GM12878 (cell line): ENCODE results near the gene TRIM69. TPM values are rescaled to one million over a fixed set of nuclear protein-coding genes. Genes with fewer than 3 reads are reported as not detected.

Experiments used
- ATAC-seq: fragments of 200-7000 bp; cut with Tn5 transposase; 3 replicates; pipeline ENCODE4 v1.9.1; 2020; ENCODE audit warnings: mild to moderate bottlenecking, moderate library complexity
- BruUV-seq: library from RNA; stranded (reverse); fragments of 400-500 nt; replicated peaks from 2 replicates; lab custom pipeline; 2021; lab: Mats Ljungman, UMichigan
- CTCF ChIA-PET: fragments of 300-600 bp; sonication (Branson Sonifier 250); formaldehyde crosslinking; extraction: SDS; loops from one replicate; lab custom pipeline; 2021; ENCODE audit warnings: inconsistent platforms; lab: Yijun Ruan, JAX
- POLR2A ChIA-PET: fragments of 350-600 bp; formaldehyde crosslinking; extraction: SDS; loops from one replicate; lab custom pipeline; 2021; ENCODE audit warnings: inconsistent platforms; lab: Charles Lee
- RAD21 ChIA-PET: fragments of 300-600 bp; sonication (Branson Sonifier 250); formaldehyde crosslinking; loops from one replicate; lab custom pipeline; 2023; ENCODE audit warnings: antibody characterized with exemption; ENCODE audit not compliant: unreplicated experiment; lab: Charles Lee
- SMC1A ChIA-PET: fragments of 300-600 bp; sonication (Branson Sonifier 250); formaldehyde crosslinking; loops from one replicate; lab custom pipeline; 2023; ENCODE audit not compliant: unreplicated experiment, uncharacterized antibody; lab: Charles Lee
- DNase-seq: peaks from one replicate; pipeline ENCODE4 v3.0.0-alpha.2; 2011; ENCODE audit warnings: low read depth, low spot score
- FAIRE-seq: peaks from 3 replicates; lab custom pipeline; 2011; peaks lifted over from hg19 to GRCh38; lab: Jason Lieb, UNC
- H2AFZ ChIP-seq: 2 replicates; pipeline ENCODE4 v1.6.0; 2011; ENCODE audit warnings: low read depth, low read length, control low read depth; ENCODE audit not compliant: control insufficient read depth
- H3K27ac ChIP-seq: 2 replicates; pipeline ENCODE4 v1.5.1; 2011; ENCODE audit warnings: control low read depth; ENCODE audit not compliant: control insufficient read depth, insufficient read depth
- H3K27me3 ChIP-seq, 2 experiments: replicated peaks in 1 of 2; 2 replicates each; pipeline versions ENCODE4 v1.6.0 to v1.6.1; 2011; ENCODE audit warnings: low read length in 1 of 2; ENCODE audit not compliant: control insufficient read depth in 2 of 2, insufficient read depth in 2 of 2
- H3K36me3 ChIP-seq, 2 experiments: 2 replicates each; pipeline ENCODE4 v1.5.1; 2011; ENCODE audit warnings: low read length in 1 of 2; ENCODE audit not compliant: control insufficient read depth in 2 of 2, insufficient read depth in 2 of 2
- H3K4me1 ChIP-seq: 2 replicates; pipeline ENCODE4 v1.6.1; 2011; ENCODE audit warnings: mild to moderate bottlenecking, low read length, moderate library complexity, mixed read lengths; ENCODE audit not compliant: control insufficient read depth, insufficient read depth
- H3K4me2 ChIP-seq: 2 replicates; pipeline ENCODE4 v1.6.0; 2011; ENCODE audit warnings: control low read depth; ENCODE audit not compliant: control insufficient read depth, insufficient read depth
- H3K4me3 ChIP-seq: fragments of 200-600 bp; sonication (generic); 2 replicates; pipeline ENCODE4 v1.5.1; 2016
- H3K79me2 ChIP-seq: 2 replicates; pipeline ENCODE4 v1.6.0; 2011; ENCODE audit warnings: low read length; ENCODE audit not compliant: control insufficient read depth, insufficient read depth
- H3K9ac ChIP-seq: 2 replicates; pipeline ENCODE4 v1.8.0; 2011; ENCODE audit warnings: low read length, control low read depth, mixed read lengths; ENCODE audit not compliant: control insufficient read depth, insufficient read depth
- H3K9me3 ChIP-seq: replicated peaks from 3 replicates; pipeline ENCODE4 v1.5.1; 2011; ENCODE audit warnings: mild to moderate bottlenecking, low read length; ENCODE audit not compliant: control insufficient read depth, insufficient read depth
- H4K20me1 ChIP-seq: 2 replicates; pipeline ENCODE4 v1.6.0; 2011; ENCODE audit not compliant: control insufficient read depth, insufficient read depth
- BCLAF1 ChIP-seq: fragments of 450-650 bp; IDR thresholded peaks from 2 replicates; pipeline ENCODE4 v1.6.1; 2017; ENCODE audit warnings: antibody characterized with exemption, mild to moderate bottlenecking, moderate library complexity
- CEBPB ChIP-seq, 2 experiments: fragments of 150-350 bp in 1 of 2; IDR thresholded peaks; 2 replicates each; pipeline ENCODE4 v1.6.1; 2012 to 2014; ENCODE audit warnings: low read depth in 2 of 2, low read length in 2 of 2, borderline replicate concordance in 1 of 2, inconsistent platforms in 1 of 2
- CHD2 ChIP-seq: IDR thresholded peaks from 2 replicates; pipeline ENCODE4 v1.6.1; 2011; ENCODE audit warnings: low read depth, low read length, improper control_type of control experiment, borderline replicate concordance
- EP300 ChIP-seq, 2 experiments: fragments of 150-350 bp in 1 of 2; IDR thresholded peaks; 2 replicates each; pipeline ENCODE4 v1.6.1; 2011 to 2012; ENCODE audit warnings: low read depth in 2 of 2, low read length in 2 of 2, borderline replicate concordance in 1 of 2, improper control_type of control experiment in 1 of 2, inconsistent platforms in 1 of 2; ENCODE audit not compliant: control insufficient read depth in 1 of 2
- FOXK2 ChIP-seq: fragments of 450-650 bp; IDR thresholded peaks from 2 replicates; pipeline ENCODE4 v1.6.1; 2017; ENCODE audit warnings: mild to moderate bottlenecking, moderate library complexity
- IKZF2 ChIP-seq, 2 experiments: fragments of 450-650 bp; IDR thresholded peaks; 2 replicates each; pipeline ENCODE4 v1.6.1; 2017; ENCODE audit warnings: mild to moderate bottlenecking in 2 of 2, moderate library complexity in 2 of 2
- NR2F1 ChIP-seq: fragments of 450-650 bp; conservative IDR thresholded peaks from 2 replicates; pipeline ENCODE4 v1.6.1; 2017; ENCODE audit warnings: mild to moderate bottlenecking
- NRF1 ChIP-seq: conservative IDR thresholded peaks from 2 replicates; pipeline ENCODE4 v1.6.1; 2011; ENCODE audit warnings: mild to moderate bottlenecking, low read depth, low read length, improper control_type of control experiment
- POLR2AphosphoS2 ChIP-seq: IDR thresholded peaks from 2 replicates; pipeline ENCODE4 v1.6.1; 2011; ENCODE audit warnings: low read depth, mild to moderate bottlenecking, low read length, improper control_type of control experiment, moderate library complexity
- RB1 ChIP-seq: fragments of 450-650 bp; formaldehyde crosslinking; IDR thresholded peaks from 2 replicates; pipeline ENCODE4 v1.6.1; 2017; ENCODE audit warnings: mild to moderate bottlenecking, borderline replicate concordance
- SMC3 ChIP-seq: IDR thresholded peaks from 2 replicates; pipeline ENCODE4 v1.6.1; 2011; ENCODE audit warnings: low read length, improper control_type of control experiment, borderline replicate concordance
- SUZ12 ChIP-seq: fragments of 200-600 bp; sonication (generic); IDR thresholded peaks from one replicate; pipeline ENCODE4 v1.6.1; 2018; ENCODE audit warnings: antibody characterized with exemption, mild to moderate bottlenecking; ENCODE audit not compliant: unreplicated experiment
- TCF12 ChIP-seq: IDR thresholded peaks from 2 replicates; pipeline ENCODE4 v1.6.1; 2011; ENCODE audit warnings: low read depth, mild to moderate bottlenecking, low read length
- ZBED1 ChIP-seq: IDR thresholded peaks from 2 replicates; pipeline ENCODE4 v1.6.1; 2016; ENCODE audit warnings: borderline replicate concordance
- ZNF207 ChIP-seq: fragments of 450-650 bp; IDR thresholded peaks from 2 replicates; pipeline ENCODE4 v1.6.1; 2014; ENCODE audit warnings: antibody characterized with exemption, mild to moderate bottlenecking, borderline replicate concordance
- WGBS: methylation state at CpG from one replicate; pipeline ENCODE4 v1.1.6; 2016; ENCODE audit warnings: low lambda C conversion rate; ENCODE audit not compliant: insufficient replicate concordance, insufficient coverage; ENCODE audit errors: missing lambda C conversion rate; 5-methylcytosine and 5-hydroxymethylcytosine counted together
- in situ Hi-C: fragments of 300-500 bp; cut with MboI; formaldehyde crosslinking; loops from 9 replicates; pipeline ENCODE4 v1.14.3; 2018; ENCODE audit warnings: mixed read lengths
- intact Hi-C: fragments of 100-400 bp; cut with micrococcal nuclease; formaldehyde crosslinking; loops from one replicate; pipeline ENCODE4 v1.14.2; 2022; ENCODE audit not compliant: unreplicated experiment
- polyA plus RNA-seq, 11 experiments: library from polyadenylated mRNA; depleted of rRNA in 4 of 11; unstranded in 6 of 11; stranded (reverse) in 5 of 11; fragments of >200 nt; fragmentation: Nextera tagmentation in 4 of 11; fragmentation: Illumina TruSeq in 1 of 11; extraction: Ambion mirVana in 4 of 11; extraction: Trizol in 1 of 11; gene quantifications; 1 replicate in 1 of 11; 2 replicates in 10 of 11; pipeline versions ENCODE4 v1.2.1 to v1.2.3, GENCODE V29; 2011 to 2016; ENCODE audit warnings: inconsistent platforms in 2 of 11, missing spikeins in 2 of 11, low read depth in 1 of 11
- total RNA-seq, 4 experiments: library from RNA; depleted of rRNA in 3 of 4; stranded (reverse); fragments of >200 nt in 3 of 4; fragmentation: Illumina TruSeq in 1 of 4; extraction: Trizol in 1 of 4; gene quantifications; 2 replicates each; pipeline versions ENCODE4 v1.2.1 to v1.2.3, GENCODE V29; 2013 to 2021
- TF ChIP-seq, protein P1 (sequence below): IDR thresholded peaks from 2 replicates; pipeline ENCODE4 v1.6.1; 2011; ENCODE audit warnings: mild to moderate bottlenecking, low read depth, low read length, moderate library complexity; ENCODE audit not compliant: insufficient replicate concordance
- TF ChIP-seq, protein P2 (sequence below): fragments of 450-650 bp; IDR thresholded peaks from 2 replicates; pipeline ENCODE4 v1.6.1; 2017; ENCODE audit warnings: borderline replicate concordance

Gene TRIM69
- total and polyA plus RNA-seq, 10 of the 15 experiments (the other 5 are each of a cell fraction or from before 2014, with no cell fraction given): 11.2 to 52.7 (median 37.8) TPM

- Histone ChIP-seq H3K36me3 (no peaks in the 10 kb centered on the region), H4K20me1 (no peaks in the 10 kb centered on the region), H3K4me2 (no peak overlapping the region), H3K27ac (no peak overlapping the region), H3K79me2 (no peaks in the 10 kb centered on the region), H3K27me3 (no peaks in the 10 kb centered on the region), H3K9me3 (no peaks in the 10 kb centered on the region), H3K4me3 (no peak overlapping the region), H3K4me1 (no peaks in the 10 kb centered on the region), H2AFZ (no peak overlapping the region), H3K9ac (no peak overlapping the region)
- FAIRE-seq (no peak), DNase-seq (no peak), ATAC-seq (no peak)
- CTCF ChIA-PET: no interaction called here
- WGBS: 38% methylated on average over 1 of the region's 1 CpG
- in situ Hi-C loops: no loop called here
- intact Hi-C loops: no loop called here
- BruUV-seq: no TSS peak
- RAD21 ChIA-PET: no interaction called here
- SMC1A ChIA-PET: interaction anchor here (0.6 kb wide), 2 partner anchors 243 to 326 kb away, joined by 3 read pairs; no protein-coding TSS in a partner anchor
- POLR2A ChIA-PET: no interaction called here
- TF ChIP-seq, protein P1, sequence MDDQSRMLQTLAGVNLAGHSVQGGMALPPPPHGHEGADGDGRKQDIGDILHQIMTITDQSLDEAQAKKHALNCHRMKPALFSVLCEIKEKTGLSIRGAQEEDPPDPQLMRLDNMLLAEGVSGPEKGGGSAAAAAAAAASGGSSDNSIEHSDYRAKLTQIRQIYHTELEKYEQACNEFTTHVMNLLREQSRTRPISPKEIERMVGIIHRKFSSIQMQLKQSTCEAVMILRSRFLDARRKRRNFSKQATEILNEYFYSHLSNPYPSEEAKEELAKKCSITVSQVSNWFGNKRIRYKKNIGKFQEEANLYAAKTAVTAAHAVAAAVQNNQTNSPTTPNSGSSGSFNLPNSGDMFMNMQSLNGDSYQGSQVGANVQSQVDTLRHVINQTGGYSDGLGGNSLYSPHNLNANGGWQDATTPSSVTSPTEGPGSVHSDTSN: no peak
- TF ChIP-seq ZBED1 (no peak), NRF1 (no peak), SMC3 (no peak), POLR2AphosphoS2 (no peak), IKZF2 (IDR thresholded peaks at IDR 0.05) (no peak), RB1 (no peak), CHD2 (no peak), NR2F1 (no peak), BCLAF1 (no peak), SUZ12 (no peak), TCF12 (no peak), EP300 (IDR thresholded peaks at IDR 0.05; ENCODE audit: borderline replicate concordance in 1 of 2, control insufficient read depth in 1 of 2, low read depth in 2 of 2, low read length in 2 of 2) (no peak), FOXK2 (no peak), ZNF207 (no peak), CEBPB (IDR thresholded peaks at IDR 0.05; ENCODE audit: borderline replicate concordance in 1 of 2, low read depth in 2 of 2, low read length in 2 of 2) (no peak)
- TF ChIP-seq, protein P2, sequence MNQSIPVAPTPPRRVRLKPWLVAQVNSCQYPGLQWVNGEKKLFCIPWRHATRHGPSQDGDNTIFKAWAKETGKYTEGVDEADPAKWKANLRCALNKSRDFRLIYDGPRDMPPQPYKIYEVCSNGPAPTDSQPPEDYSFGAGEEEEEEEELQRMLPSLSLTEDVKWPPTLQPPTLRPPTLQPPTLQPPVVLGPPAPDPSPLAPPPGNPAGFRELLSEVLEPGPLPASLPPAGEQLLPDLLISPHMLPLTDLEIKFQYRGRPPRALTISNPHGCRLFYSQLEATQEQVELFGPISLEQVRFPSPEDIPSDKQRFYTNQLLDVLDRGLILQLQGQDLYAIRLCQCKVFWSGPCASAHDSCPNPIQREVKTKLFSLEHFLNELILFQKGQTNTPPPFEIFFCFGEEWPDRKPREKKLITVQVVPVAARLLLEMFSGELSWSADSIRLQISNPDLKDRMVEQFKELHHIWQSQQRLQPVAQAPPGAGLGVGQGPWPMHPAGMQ: no peak
Measured at GRCh38 chr15:44792715-44793114, 56.4 kb downstream of the TRIM69 start.
